ENCODE results near the gene ODAD3.

ODAD3 gene

GRCh38 chr19:11451871-11452619, 17.1 kb upstream of the ODAD3 start:
- no peak for TF ChIP-seq CTCF (IDR thresholded peaks at IDR 0.05; ENCODE audit: extremely low read depth, insufficient read depth, missing control alignments)
- DNase-seq (ENCODE audit: low spot score), result peak; percentile 87
- in situ Hi-C loops (cut with MboI; ENCODE audit: low pct_unique_long_range_greater_than_20kb, low sequenced_read_pairs, unreplicated experiment), result no loop called here

- DNase-seq (ENCODE audit: low spot score), result no peak
- in situ Hi-C loops (cut with MboI; ENCODE audit: low pct_unique_long_range_greater_than_20kb, low sequenced_read_pairs, unreplicated experiment), result no loop called here
- no peak for TF ChIP-seq CTCF (IDR thresholded peaks at IDR 0.05; ENCODE audit: extremely low read depth, insufficient read depth, missing control alignments)
These were observed 16.5 kb upstream of the ODAD3 start for GRCh38 chr19:11451327-11451870.

- TF ChIP-seq CTCF (IDR thresholded peaks at IDR 0.05; ENCODE audit: extremely low read depth, insufficient read depth, missing control alignments), result no peak
- DNase-seq (ENCODE audit: low spot score), result no peak
- in situ Hi-C loops (cut with MboI; ENCODE audit: low pct_unique_long_range_greater_than_20kb, low sequenced_read_pairs, unreplicated experiment), result no loop called here
These were observed 15.8 kb upstream of the ODAD3 start for GRCh38 chr19:11450570-11451326.

DNA sequence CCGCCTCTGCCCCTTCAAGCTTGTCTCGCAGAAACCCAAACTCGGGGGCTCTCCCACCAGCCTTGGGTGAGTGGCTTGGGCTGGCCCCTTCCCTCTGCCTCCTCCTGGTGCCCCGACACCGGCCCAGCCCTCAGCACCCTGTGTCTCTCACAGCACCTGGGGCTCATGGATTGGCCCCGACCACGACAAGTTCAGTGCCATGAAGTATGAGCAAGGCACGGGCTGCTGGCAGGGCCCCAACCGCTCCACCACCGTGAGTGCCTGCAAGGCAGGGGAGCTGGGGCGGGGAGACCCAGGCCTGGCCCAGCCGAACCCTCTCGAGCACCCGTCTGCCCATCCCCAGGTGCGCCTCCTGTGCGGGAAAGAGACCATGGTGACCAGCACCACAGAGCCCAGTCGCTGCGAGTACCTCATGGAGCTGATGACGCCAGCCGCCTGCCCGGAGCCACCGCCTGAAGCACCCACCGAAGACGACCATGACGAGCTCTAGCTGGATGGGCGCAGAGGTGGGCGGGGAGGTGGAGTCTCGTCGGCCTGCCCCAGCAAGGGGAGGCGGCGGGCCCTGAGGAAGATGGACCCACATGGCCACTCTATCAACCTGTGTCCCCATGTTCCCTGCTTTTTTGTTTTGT, 14.1 kb upstream of the ODAD3 start:
- in situ Hi-C loops (cut with MboI; ENCODE audit: low pct_unique_long_range_greater_than_20kb, low sequenced_read_pairs, unreplicated experiment), result no loop called here
- DNase-seq (ENCODE audit: low spot score), result no peak
- TF ChIP-seq CTCF (IDR thresholded peaks at IDR 0.05; ENCODE audit: extremely low read depth, insufficient read depth, missing control alignments), result no peak

DNA sequence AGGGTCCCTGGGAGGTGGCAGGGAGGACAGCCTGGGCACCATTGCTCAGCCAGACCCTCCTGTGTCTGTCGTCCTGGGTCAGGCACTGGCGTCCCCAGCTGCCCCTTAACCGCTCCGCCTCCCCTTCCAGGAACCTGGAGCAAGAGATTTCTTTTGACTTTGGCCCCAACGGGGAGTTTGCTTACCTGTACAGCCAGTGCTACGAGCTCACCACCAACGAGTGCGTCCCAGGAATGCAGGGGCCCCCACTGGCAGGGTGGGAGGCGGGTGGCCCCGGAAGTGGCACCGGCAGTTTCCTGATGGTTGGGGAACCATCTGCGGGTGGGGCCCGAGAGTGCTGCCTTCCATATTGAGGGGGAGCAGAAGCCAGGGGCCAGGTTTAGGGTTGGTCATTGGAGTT, 13.5 kb upstream of the ODAD3 start:
- TF ChIP-seq CTCF (IDR thresholded peaks at IDR 0.05; ENCODE audit: extremely low read depth, insufficient read depth, missing control alignments), result no peak
- in situ Hi-C loops (cut with MboI; ENCODE audit: low pct_unique_long_range_greater_than_20kb, low sequenced_read_pairs, unreplicated experiment), result no loop called here
- no peak for DNase-seq (ENCODE audit: low spot score)
